Measurements from ENCODE around the gene RAP1GAP. TPM values are rescaled to one million over a fixed set of nuclear protein-coding genes. Genes with fewer than 3 reads are reported as not detected.

Gene RAP1GAP
- total and polyA plus RNA-seq, 5 donors: 15.3 to 18.7 (median 16.8) TPM

GRCh38 chr1:21605012-21605715 is 64.0 kb downstream of the RAP1GAP start:
- DNase-seq (no peak), ATAC-seq (no peak)
- H3K27me3 ChIP-seq (ENCODE audit: control insufficient read depth, insufficient read depth): no peaks in the 10 kb centered on the region
- no peaks in the 10 kb centered on the region for H3K4me1 ChIP-seq (ENCODE audit: control insufficient read depth, insufficient read depth, low read length)
- H3K9me3 ChIP-seq (ENCODE audit: control insufficient read depth, low read length): no peaks in the 10 kb centered on the region
- H3K27ac ChIP-seq (ENCODE audit: low read length): no peak overlapping the region
- no peak overlapping the region for H3K4me3 ChIP-seq (ENCODE audit: low read length)
- intact Hi-C loops (cut with DNase I): no loop called here
- 87% methylated on average over 7 of the region's 7 CpGs for WGBS

GRCh38 chr1:21604208-21604957 is 64.8 kb downstream of the RAP1GAP start:
- Histone ChIP-seq H3K4me3 (ENCODE audit: low read length) (no peak overlapping the region), H3K27me3 (ENCODE audit: control insufficient read depth, insufficient read depth) (no peaks in the 10 kb centered on the region), H3K27ac (ENCODE audit: low read length) (no peak overlapping the region), H3K4me1 (ENCODE audit: control insufficient read depth, insufficient read depth, low read length) (no peaks in the 10 kb centered on the region), H3K9me3 (ENCODE audit: control insufficient read depth, low read length) (no peaks in the 10 kb centered on the region)
- DNase-seq (no peak), ATAC-seq (no peak)
- WGBS: 83% methylated on average over 12 of the region's 12 CpGs
- intact Hi-C loops (cut with DNase I): no loop called here

- ATAC-seq: no peak
- DNase-seq: no peak
- no peaks in the 10 kb centered on the region for H3K27me3 ChIP-seq (ENCODE audit: control insufficient read depth, insufficient read depth)
- H3K4me1 ChIP-seq (ENCODE audit: control insufficient read depth, insufficient read depth, low read length): no peaks in the 10 kb centered on the region
- WGBS: 86% methylated on average over 39 of the region's 39 CpGs
- H3K27ac ChIP-seq (ENCODE audit: low read length): no peak overlapping the region
- no peak overlapping the region for H3K4me3 ChIP-seq (ENCODE audit: low read length)
- intact Hi-C loops (cut with DNase I): no loop called here
- H3K9me3 ChIP-seq (ENCODE audit: control insufficient read depth, low read length): no peaks in the 10 kb centered on the region
Observed at GRCh38 chr1:21603177-21604138, 65.7 kb downstream of the RAP1GAP start.

GRCh38 chr1:21601278-21602048 is 67.7 kb downstream of the RAP1GAP start:
- Histone ChIP-seq H3K4me3 (ENCODE audit: low read length) (no peak overlapping the region), H3K4me1 (ENCODE audit: control insufficient read depth, insufficient read depth, low read length) (no peaks in the 10 kb centered on the region), H3K27me3 (ENCODE audit: control insufficient read depth, insufficient read depth) (no peaks in the 10 kb centered on the region), H3K27ac (ENCODE audit: low read length) (no peak overlapping the region), H3K9me3 (ENCODE audit: control insufficient read depth, low read length) (no peaks in the 10 kb centered on the region)
- 92% methylated on average over 30 of the region's 30 CpGs for WGBS
- intact Hi-C loops (cut with DNase I): no loop called here
- DNase-seq: peak in 1 of 3 donors; percentile 52
- no peak for ATAC-seq

- H3K4me1 ChIP-seq (ENCODE audit: control insufficient read depth, insufficient read depth, low read length): no peaks in the 10 kb centered on the region
- H3K27ac ChIP-seq (ENCODE audit: low read length): no peak overlapping the region
- ATAC-seq (no peak), DNase-seq (no peak)
- H3K4me3 ChIP-seq (ENCODE audit: low read length): no peak overlapping the region
- intact Hi-C loops (cut with DNase I): loop anchor here in 1 of 4 donors (10.0 kb wide), 1 partner anchor 225 kb away; no protein-coding TSS in a partner anchor
- H3K9me3 ChIP-seq (ENCODE audit: control insufficient read depth, low read length): no peaks in the 10 kb centered on the region
- H3K27me3 ChIP-seq (ENCODE audit: control insufficient read depth, insufficient read depth): no peaks in the 10 kb centered on the region
- WGBS: 84% methylated on average over 15 of the region's 15 CpGs
Observed at GRCh38 chr1:21599402-21599801, 69.8 kb downstream of the RAP1GAP start.

GRCh38 chr1:21598904-21599303 is 70.3 kb downstream of the RAP1GAP start:
- WGBS: 76% methylated on average over 8 of the region's 8 CpGs
- intact Hi-C loops (cut with DNase I): loop anchor here in 1 of 4 donors (10.0 kb wide), 1 partner anchor 224 kb away; no protein-coding TSS in a partner anchor
- H3K27ac ChIP-seq (ENCODE audit: low read length): no peak overlapping the region
- ATAC-seq (no peak), DNase-seq (no peak)
- H3K4me3 ChIP-seq (ENCODE audit: low read length): no peak overlapping the region
- no peaks in the 10 kb centered on the region for H3K4me1 ChIP-seq (ENCODE audit: control insufficient read depth, insufficient read depth, low read length)
- H3K9me3 ChIP-seq (ENCODE audit: control insufficient read depth, low read length): no peaks in the 10 kb centered on the region
- H3K27me3 ChIP-seq (ENCODE audit: control insufficient read depth, insufficient read depth): no peaks in the 10 kb centered on the region

- no peak for DNase-seq
- no peak for ATAC-seq
- Histone ChIP-seq H3K4me3 (ENCODE audit: low read length) (no peak overlapping the region), H3K9me3 (ENCODE audit: control insufficient read depth, low read length) (no peaks in the 10 kb centered on the region), H3K27me3 (ENCODE audit: control insufficient read depth, insufficient read depth) (no peaks in the 10 kb centered on the region), H3K4me1 (ENCODE audit: control insufficient read depth, insufficient read depth, low read length) (no peaks in the 10 kb centered on the region), H3K27ac (ENCODE audit: low read length) (no peak overlapping the region)
- intact Hi-C loops (cut with DNase I): loop anchor here in 1 of 4 donors (10.0 kb wide), 1 partner anchor 224 kb away; no protein-coding TSS in a partner anchor
- WGBS: 72% methylated on average over 7 of the region's 7 CpGs
Observed at GRCh38 chr1:21598417-21598816, 70.7 kb downstream of the RAP1GAP start.

GRCh38 chr1:21597753-21598152 is 71.4 kb downstream of the RAP1GAP start:
- Histone ChIP-seq H3K4me3 (ENCODE audit: low read length) (no peak overlapping the region), H3K9me3 (ENCODE audit: control insufficient read depth, low read length) (no peaks in the 10 kb centered on the region), H3K4me1 (ENCODE audit: control insufficient read depth, insufficient read depth, low read length) (no peaks in the 10 kb centered on the region), H3K27me3 (ENCODE audit: control insufficient read depth, insufficient read depth) (no peaks in the 10 kb centered on the region), H3K27ac (ENCODE audit: low read length) (no peak overlapping the region)
- WGBS: 87% methylated on average over 19 of the region's 19 CpGs
- no peak for ATAC-seq
- DNase-seq: peak in 1 of 3 donors; percentile 53
- intact Hi-C loops (cut with DNase I): loop anchor here in 1 of 4 donors (10.0 kb wide), 1 partner anchor 223 kb away; no protein-coding TSS in a partner anchor

GRCh38 chr1:21596628-21597027 is 72.5 kb downstream of the RAP1GAP start:
- no peaks in the 10 kb centered on the region for H3K9me3 ChIP-seq (ENCODE audit: control insufficient read depth, low read length)
- no peaks in the 10 kb centered on the region for H3K27me3 ChIP-seq (ENCODE audit: control insufficient read depth, insufficient read depth)
- DNase-seq: no peak
- H3K4me3 ChIP-seq (ENCODE audit: low read length): no peak overlapping the region
- H3K4me1 ChIP-seq (ENCODE audit: control insufficient read depth, insufficient read depth, low read length): no peaks in the 10 kb centered on the region
- intact Hi-C loops (cut with DNase I): loop anchor here in 1 of 4 donors (10.0 kb wide), 1 partner anchor 222 kb away; no protein-coding TSS in a partner anchor
- ATAC-seq: no peak
- H3K27ac ChIP-seq (ENCODE audit: low read length): no peak overlapping the region
- 63% methylated on average over 2 of the region's 2 CpGs for WGBS

- intact Hi-C loops (cut with DNase I): loop anchor here in 1 of 4 donors (10.0 kb wide), 1 partner anchor 221 kb away; no protein-coding TSS in a partner anchor
- no peaks in the 10 kb centered on the region for H3K27me3 ChIP-seq (ENCODE audit: control insufficient read depth, insufficient read depth)
- ATAC-seq: no peak
- whole genome bisulfite sequencing: 76% methylated on average over 11 of the region's 11 CpGs
- H3K9me3 ChIP-seq (ENCODE audit: control insufficient read depth, low read length): no peaks in the 10 kb centered on the region
- DNase-seq: peak in 1 of 3 donors; percentile 39
- H3K4me3 ChIP-seq (ENCODE audit: low read length): no peak overlapping the region
- H3K27ac ChIP-seq (ENCODE audit: low read length): no peak overlapping the region
- H3K4me1 ChIP-seq (ENCODE audit: control insufficient read depth, insufficient read depth, low read length): no peaks in the 10 kb centered on the region
Observed at GRCh38 chr1:21596174-21596573, 73.0 kb downstream of the RAP1GAP start.
